HCEC 1CT (cell line): ENCODE data around the gene CDH5.

ENCODE experiments used
- DNase-seq: peaks from one replicate; pipeline ENCODE4 v3.0.0-alpha.2; 2017

The CDH5 gene

DNA sequence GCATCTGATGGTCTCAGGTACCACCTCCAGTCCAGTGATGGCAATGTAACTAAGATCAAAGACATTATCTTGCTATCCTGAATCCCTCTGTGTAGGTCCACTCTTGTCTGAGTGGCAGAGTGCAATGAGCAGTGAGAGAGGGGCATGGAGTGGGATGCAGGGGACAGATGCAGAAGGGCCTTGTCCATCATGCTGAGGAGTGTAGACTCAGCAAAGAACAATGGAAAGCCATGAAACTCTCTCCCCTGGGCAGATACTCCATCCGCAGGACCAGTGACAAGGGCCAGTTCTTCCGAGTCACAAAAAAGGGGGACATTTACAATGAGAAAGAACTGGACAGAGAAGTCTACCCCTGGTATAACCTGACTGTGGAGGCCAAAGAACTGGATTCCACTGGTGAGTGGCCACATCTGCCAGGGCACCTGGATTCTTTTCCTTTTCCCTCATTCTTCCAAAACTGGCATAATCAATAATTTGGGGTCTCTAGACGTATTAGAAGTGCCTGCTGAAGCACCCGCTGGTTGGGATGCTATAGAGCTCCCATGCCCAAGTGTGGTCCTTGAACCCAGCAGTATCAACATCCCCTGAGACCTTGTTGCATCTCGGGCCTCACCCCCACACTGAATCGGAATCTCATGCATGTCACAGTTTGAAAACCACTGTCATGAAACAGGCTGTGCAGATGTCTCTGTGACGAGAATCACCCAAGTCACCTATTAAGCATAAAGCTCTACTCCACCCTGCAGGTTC, 29.5 kb downstream of the CDH5 start:
- DNase-seq, result no peak

DNA sequence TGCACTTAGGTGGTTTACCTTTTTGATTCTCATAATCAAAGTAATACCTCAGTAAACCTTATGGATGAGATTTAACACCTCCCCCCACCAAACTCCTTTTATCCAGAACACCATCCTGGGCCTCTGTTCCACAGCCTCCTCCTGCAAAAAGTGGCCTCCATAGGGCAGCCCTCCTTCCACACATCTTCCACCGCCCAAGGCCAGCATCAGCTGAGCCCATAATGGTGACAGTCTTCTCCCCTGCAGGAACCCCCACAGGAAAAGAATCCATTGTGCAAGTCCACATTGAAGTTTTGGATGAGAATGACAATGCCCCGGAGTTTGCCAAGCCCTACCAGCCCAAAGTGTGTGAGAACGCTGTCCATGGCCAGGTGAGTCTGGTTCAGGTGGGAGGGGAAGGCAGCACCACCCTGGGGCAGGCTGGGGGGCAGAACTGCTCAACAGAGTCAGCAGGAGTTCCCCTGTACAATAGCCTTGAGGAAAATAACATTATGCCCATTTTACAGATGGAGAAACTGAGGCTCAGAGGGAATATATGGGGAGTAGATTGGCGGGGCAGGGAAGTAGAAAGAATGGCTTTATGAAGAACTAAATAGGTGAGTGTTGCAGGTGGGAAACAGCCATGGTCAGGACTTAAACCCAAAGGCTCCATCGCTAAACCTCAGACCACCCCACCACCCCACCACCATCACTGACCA, 31.4 kb downstream of the CDH5 start:
- no peak for DNase-seq

DNA sequence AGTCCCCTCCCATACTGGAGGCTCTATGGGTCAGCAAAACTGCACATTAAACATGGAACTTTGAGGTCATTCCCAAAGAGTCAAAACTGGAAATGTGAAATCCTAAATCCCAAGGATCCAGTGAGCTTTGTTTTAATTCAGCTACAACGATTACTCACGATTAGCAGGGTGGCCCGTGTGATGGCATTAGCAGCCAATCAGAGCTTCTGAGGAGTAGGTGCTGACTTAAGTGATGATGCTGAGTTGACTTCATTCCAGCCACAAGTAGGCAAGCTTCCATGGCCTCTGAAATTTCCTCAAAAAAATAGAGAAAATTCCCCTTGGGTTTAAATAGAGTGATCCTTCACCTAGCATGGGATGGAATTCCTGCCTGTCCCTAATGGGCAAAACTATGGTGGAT, 32.5 kb downstream of the CDH5 start:
- DNase-seq, result no peak

DNA sequence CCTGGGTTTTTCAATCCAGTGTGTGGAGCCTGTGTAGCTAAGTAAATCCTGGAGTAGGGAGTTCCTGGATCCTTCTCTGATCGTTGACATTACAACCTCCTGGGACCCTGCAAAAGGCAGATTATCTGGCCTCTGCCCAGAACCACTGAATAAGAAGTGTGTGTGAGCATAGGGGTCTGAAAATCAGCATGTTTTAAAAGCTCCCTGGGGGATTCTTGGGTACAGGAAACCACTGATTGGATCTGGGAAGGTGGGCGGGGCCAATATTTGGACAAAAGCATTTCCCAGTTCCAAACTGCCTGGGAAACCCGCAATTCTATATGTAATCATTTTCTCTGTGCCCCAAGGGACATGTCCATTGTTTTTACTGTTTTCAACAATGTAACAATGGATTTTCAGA, 33.4 kb downstream of the CDH5 start:
- no peak for DNase-seq

DNA sequence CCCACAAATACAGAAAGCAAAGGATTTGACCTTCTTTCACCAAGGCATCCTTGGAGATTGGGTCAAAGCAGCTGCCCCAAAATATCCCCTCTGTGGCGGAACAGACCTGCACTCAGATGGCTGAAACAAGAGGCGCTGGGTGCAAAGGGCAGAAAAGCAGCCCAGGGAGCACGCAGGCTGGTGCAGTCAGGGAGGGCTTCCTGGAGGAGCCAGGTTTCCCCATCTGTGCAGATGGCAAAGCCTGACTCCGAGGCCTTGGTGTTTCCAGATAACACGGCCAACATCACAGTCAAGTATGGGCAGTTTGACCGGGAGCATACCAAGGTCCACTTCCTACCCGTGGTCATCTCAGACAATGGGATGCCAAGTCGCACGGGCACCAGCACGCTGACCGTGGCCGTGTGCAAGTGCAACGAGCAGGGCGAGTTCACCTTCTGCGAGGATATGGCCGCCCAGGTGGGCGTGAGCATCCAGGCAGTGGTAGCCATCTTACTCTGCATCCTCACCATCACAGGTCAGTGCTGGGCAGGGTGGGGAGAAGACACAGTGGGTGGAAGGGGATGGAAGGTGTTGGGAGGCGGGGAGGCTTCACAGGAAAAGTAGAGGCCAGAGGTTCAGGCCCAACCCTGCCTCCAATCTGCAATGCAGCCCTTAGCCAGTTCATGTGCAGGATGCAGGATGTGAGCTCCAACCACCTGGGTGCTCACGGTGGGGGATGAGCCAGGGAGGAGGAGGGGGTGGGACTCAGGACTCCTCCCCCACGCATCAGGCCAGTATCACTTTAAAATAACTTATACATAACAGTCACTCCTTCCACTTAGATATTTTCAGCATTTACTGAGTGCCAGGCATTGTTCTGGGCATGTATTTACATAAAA, 34.3 kb downstream of the CDH5 start:
- no peak for DNase-seq

DNA sequence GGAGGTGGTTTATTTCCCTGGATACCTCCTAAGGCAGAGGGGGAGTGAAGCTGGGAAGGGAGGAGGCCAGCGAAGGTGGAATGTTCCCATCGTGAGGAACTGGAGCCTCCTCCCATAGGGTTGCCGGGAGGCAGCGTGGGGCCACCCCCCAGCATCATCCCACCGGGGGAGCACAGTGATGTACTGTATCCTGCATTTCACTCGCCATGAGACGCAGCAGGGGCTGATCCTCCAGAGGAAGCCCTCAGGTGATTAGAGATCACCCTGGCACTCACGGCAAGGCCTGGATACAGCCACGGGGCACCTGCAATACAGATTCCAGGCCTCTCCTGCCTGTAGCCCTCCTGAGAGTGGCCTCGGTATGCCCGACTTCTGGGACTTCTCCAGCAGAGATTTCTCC, 35.1 kb downstream of the CDH5 start:
- no peak for DNase-seq

DNA sequence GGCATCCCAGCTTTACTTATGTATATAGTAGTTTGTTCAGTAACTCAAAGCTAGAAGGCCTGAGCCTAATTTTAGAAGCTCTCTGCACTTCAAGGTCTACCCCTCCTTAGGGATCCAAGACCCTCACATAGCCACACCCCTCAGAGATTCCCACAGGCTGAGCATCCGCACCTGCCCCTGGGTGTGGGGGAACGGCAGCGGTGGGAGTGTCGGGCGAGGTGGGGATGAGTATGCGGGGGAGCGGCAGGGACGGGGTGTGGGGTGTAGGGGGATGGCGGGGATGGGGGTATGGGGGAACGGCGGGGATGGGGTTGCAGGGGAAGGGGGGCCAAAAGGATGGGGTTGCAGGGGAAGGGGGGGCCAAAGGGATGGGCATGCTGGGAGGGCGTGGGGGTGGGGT, 35.7 kb downstream of the CDH5 start:
- no peak for DNase-seq

DNA sequence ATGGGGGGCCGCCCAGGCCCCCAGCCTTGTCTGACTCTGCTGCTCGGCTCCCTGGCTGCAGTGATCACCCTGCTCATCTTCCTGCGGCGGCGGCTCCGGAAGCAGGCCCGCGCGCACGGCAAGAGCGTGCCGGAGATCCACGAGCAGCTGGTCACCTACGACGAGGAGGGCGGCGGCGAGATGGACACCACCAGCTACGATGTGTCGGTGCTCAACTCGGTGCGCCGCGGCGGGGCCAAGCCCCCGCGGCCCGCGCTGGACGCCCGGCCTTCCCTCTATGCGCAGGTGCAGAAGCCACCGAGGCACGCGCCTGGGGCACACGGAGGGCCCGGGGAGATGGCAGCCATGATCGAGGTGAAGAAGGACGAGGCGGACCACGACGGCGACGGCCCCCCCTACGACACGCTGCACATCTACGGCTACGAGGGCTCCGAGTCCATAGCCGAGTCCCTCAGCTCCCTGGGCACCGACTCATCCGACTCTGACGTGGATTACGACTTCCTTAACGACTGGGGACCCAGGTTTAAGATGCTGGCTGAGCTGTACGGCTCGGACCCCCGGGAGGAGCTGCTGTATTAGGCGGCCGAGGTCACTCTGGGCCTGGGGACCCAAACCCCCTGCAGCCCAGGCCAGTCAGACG, 36.2 kb downstream of the CDH5 start:
- DNase-seq, result no peak

DNA sequence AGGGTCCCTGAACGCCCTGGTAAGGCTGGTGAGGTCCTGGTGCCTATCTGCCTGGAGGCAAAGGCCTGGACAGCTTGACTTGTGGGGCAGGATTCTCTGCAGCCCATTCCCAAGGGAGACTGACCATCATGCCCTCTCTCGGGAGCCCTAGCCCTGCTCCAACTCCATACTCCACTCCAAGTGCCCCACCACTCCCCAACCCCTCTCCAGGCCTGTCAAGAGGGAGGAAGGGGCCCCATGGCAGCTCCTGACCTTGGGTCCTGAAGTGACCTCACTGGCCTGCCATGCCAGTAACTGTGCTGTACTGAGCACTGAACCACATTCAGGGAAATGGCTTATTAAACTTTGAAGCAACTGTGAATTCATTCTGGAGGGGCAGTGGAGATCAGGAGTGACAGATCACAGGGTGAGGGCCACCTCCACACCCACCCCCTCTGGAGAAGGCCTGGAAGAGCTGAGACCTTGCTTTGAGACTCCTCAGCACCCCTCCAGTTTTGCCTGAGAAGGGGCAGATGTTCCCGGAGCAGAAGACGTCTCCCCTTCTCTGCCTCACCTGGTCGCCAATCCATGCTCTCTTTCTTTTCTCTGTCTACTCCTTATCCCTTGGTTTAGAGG, 37.1 kb downstream of the CDH5 start:
- DNase-seq, result no peak

DNA sequence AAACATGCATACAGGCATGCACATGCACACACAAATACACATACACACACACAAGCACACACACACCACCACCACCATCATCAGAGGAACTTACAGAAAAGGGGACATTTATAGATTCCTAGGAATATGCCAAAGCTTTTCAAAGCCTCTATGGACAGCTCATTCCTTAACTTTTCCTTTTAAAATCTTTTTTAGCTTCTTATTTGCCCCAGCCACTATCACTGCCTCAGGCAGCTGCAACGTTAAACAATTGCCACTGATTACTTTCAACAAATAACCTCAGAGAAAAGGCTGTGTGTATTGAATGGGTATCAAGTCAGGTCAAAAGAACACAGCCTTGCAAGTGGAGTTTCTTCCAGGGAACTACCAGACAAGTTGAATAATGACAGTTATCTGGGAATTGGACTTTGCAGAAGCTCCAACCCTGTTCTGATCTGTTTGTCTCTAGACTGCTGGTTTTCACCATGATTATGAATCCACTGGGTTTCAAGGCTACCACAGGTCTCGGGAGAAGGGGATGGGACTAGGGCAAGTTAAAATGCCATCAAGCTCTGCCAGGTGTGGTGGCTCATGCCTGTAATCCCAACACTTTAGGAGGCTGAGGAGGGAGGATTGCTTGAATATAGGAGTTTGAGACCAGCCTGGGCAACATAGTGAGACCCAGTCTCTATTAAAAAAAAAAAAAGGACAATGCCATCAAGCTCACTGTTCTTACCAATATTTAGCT, 38.7 kb downstream of the CDH5 start:
- DNase-seq, result no peak

DNA sequence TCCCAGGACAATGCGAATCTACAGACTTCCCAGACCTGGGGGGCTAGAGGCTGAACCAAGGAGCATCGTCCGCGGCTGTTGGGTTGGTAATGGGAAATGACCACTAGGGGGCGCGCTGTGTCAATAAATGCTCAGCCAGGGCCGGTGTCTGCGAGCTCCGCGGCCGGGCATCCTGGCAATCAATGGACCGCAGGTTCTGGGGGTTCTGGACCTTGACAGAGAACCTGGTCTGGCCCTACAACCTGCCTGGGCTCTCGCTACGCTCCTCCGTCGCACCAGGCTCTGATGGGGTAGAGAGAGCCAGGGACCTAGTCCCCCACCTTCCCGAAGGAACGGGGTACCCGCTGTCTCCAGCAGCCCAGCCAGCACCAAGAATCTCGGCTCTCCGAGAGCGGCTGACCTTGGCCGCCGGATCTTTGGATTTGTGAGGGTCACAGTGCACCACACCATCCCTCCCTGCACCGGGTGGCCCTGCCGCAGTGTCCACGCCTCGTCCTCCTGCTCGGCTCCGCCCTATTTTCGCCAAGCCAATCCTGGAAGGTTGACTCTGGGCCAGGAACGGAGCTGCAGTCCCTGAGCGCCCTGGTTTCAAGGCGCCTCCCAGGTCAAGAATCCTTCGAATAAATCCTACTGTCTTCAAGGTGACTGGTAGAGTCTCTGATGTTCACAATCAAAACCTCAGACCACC, 40.2 kb downstream of the CDH5 start:
- peak; percentile 44 for DNase-seq

DNA sequence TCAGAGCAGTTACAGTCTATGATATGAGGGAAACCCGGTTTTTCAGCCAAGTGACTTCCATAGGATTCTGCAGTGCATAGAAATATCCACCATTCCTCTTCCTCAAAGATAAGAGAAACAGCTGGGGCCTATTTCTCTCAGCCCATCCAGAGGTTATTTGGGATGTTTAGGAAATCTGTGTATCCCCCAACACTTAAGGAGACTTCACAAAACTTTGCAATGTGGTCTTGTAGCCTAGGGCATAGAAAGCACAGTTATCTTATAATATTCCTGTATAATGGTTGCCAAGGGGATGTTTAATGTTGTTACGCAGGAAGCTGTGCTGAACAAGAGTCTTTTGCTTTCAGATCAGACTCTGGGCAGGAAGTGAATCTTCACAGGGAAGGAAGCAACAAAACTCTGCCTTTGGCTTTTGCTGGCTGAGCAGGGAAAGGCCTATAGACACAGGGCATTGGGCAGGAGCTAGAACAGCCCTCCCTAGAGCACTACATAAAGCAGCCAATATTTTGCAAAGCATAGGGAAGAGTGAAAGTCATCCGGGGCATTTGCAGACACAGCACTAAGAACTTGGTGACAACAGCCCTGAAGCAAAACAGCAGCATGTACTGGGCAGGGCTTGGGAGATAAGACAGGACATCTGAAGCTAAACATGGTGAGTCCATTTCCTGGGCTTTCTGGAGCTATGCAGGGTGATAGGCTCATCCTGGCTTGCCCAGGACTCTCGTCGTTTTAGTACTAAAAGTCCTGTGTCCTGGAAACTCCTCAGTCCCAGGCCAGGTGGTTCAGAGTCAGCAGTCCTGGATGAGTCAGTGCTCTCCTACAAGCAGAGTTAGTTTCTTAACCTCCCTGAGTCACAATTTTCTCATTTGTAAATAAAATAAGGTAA, 41.9 kb downstream of the CDH5 start:
- peak; percentile 75 for DNase-seq

DNA sequence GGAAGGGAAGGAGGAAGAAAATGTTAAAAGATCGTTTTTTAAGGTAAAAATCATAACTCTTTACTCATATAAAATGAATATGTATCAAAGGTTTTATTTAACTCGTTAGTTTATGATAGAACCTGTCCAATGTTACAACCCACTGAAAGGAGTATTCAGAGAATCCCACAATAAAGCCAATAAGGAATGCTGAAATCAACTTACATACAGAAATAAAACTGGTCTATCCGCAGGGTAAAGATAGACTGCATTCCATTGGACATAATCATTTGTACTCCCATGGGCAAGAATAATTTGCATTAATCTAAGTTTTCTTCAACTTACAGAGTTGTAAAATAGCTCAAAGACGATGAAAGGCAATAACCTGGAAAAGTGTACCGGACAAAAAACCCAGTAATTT, 42.7 kb downstream of the CDH5 start:
- DNase-seq, result peak; percentile 25

DNA sequence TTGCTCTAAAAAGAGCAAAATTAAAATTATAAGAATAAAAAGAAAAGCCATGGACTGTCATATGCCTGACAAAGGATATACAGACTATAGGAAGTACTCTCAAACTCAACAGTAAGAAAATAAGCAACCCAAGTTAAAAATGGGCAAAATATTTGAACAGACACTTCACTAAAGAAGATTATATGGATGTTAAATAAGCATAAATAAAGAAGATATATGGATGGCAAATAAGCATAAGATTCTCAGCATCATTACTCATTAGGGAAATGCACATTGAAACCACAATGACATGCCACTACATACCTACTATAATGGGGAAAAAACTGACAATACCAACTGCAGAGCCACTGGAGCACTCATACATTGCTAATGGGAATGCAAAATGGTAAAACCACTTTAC, 45.7 kb downstream of the CDH5 start:
- DNase-seq, result no peak

DNA sequence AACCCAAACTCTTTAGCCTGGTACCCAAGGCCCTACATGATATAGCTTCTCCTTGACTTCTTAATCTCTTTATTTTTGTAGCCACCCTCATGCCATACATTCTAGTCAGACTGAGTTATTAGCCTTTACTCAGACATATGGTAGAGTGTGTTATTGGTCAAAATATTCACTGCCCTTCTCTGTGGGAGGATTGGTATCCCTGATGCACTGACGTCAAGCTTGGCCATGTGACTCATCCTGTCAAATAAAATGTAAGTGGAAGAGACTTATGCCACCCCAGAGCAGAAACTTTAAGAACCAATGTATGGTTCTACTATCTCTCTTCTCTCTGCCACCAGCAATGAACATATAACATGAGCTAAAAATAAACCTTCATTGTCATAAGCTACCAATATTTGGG, 48.4 kb downstream of the CDH5 start:
- DNase-seq, result peak; percentile 37

DNA sequence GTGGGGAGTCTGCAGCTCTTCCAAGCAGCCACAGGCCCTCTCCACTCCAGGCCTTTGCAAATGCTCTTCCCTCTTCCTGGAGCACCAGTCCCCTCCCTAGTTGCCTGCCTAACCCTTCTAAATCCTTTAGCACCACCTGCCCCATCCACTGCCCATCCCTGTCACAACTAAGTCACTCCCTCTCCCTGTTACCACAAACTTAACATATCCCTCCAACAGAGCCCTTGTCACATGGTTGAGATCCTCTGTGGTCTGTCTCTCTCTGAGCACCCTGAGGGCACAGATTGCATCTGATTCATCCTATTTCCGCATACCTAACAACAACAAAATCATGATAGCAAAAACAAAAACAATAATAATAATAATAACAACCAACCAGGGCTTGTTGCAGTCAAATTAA, 49.6 kb downstream of the CDH5 start:
- DNase-seq, result no peak

DNA sequence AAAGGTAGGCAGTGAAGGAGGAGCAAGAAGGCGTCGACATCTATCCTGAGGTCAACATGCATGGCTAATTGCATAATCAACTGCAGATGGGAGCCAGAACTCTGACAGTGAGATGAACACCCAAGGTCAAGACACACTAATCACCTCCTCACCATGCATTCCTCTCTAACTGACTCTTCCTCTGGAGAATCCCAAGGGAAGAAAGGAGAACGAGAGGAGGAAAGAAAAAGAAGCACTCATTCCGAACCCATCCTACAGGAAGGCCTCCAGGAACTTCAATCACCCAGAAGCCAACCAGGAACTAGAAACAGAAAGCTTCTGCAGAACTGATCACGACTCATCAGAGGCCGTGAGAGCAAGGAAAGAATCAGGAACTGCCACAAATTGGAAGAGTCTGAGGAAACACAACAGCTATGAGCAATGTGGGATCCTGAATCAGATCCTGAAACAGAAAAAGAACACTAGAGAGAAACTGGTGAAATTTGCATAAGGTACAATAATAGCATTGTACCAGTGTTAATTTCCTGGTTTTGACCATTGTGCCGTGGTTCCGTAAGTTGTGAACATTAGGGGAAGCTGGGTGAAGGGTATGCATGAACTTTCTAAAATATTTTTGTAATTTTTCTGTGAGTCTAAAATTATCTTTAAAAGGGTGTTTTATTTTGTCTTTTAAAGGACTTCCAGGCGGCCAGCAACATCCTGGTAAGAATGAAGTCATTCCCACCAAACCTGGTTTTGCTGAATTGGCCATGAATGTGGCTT, 50.6 kb downstream of the CDH5 start:
- DNase-seq, result peak; percentile 64

DNA sequence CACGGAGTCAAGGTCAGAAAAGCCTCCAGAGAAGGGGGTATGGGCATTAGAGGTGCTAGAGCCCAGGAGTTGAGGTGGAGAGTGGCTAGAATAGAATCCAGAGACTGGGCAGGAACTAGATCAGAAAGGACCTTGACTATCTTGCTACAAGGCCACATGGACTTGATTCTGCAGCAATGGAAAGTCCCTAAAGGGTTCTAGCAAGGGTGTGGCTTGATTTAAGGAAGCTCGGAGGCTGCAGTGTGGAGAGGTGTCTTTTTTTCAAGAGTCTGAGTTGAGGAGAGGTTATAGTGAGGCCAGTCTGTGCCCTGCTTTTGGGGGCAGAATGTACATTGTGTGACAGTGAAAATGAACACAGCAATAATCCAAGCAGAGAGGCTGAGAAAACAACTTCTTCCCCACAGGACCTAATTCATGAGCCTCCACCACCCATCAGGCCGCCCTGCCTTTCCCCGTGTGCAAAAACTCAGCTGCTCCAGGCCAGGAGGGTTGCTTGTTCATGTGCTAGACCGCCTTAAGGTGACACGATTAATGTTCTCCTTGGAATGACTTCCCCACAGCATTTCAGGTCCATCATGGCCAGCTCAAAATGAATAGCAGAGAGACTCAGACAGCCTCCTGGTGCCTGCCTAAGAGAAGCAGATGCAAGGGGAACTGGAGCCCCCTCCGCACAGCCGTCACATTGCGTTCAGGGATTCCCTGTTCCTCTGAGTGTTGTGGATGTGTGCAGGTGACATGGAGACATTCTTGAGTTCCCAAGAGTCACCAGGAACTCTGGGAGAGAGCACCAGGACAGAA, 51.9 kb downstream of the CDH5 start:
- no peak for DNase-seq

DNA sequence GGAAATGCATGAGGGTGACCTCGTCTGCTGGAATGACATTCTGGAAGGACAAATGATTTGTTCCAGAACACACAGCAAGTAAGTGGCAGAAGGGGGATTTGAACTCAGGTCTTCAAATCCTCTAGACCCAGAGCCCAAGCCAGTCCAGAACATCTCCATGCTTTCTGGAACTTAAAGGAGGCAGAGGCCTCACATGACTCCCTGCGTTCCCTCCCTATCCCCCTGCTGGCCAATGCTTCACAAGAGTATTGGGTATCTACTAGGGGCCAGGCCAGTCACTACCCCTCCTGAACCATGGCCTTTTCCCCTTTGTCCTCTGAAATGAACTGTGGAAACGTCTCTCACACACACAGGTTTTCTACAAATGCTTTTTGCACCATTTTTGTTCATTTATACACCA, 53.0 kb downstream of the CDH5 start:
- DNase-seq, result no peak
